Body of pancreas (tissue), 4 donors: ENCODE data around the gene CALHM4. TPM values are rescaled to one million over a fixed set of nuclear protein-coding genes. Genes with fewer than 3 reads are reported as not detected.

Experiments used
- ATAC-seq: fragments of 150-250 bp; one replicate; pipeline ENCODE4 v1.9.1; 2016
- DNase-seq, 4 donors: peaks; one replicate each; pipeline ENCODE4 v3.0.0-alpha.2; 2019
- H3K27ac ChIP-seq, 4 donors: fragments of 200-600 bp; sonication (generic); 1 replicate in 3 of 4; 2 replicates in 1 of 4; pipeline versions ENCODE4 v1.5.1 to v1.6.1; 2016 to 2019; ENCODE audit warnings: mild to moderate bottlenecking in 1 of 4, mixed read lengths in 1 of 4, moderate library complexity in 1 of 4
- H3K27me3 ChIP-seq, 2 donors: fragments of 200-600 bp; sonication (generic); one replicate each; pipeline ENCODE4 v1.6.0; 2016; ENCODE audit warnings: mild to moderate bottlenecking in 1 of 2
- H3K36me3 ChIP-seq, 2 donors: fragments of 200-600 bp; sonication (generic); replicated peaks in 1 of 2; 2 replicates each; pipeline ENCODE4 v1.5.1; 2016; ENCODE audit warnings: low read depth in 2 of 2; ENCODE audit not compliant: insufficient read depth in 1 of 2
- H3K4me1 ChIP-seq: fragments of 200-600 bp; sonication (generic); one replicate; pipeline ENCODE4 v1.6.0; 2016
- H3K4me3 ChIP-seq, 2 donors: fragments of 200-600 bp; sonication (generic); 1 replicate in 1 of 2; 2 replicates in 1 of 2; pipeline ENCODE4 v1.5.1; 2016 to 2019
- H3K9me3 ChIP-seq, 3 donors: fragments of 200-600 bp; sonication (generic); 1 replicate in 2 of 3; 2 replicates in 1 of 3; pipeline ENCODE4 v1.5.1; 2016
- POLR2A ChIP-seq, 3 donors: fragments of 450-650 bp; IDR thresholded peaks; one replicate each; pipeline ENCODE4 v1.6.1; 2016; ENCODE audit warnings: antibody characterized with exemption in 3 of 3, mild to moderate bottlenecking in 2 of 3
- whole genome bisulfite sequencing, 2 donors: methylation state at CpG; one replicate each; pipeline ENCODE4 v1.1.5; 2017; 5-methylcytosine and 5-hydroxymethylcytosine counted together
- intact Hi-C: fragments of 100-400 bp; cut with DNase I; formaldehyde crosslinking; loops from one replicate; pipeline ENCODE4 v1.15.1; 2023
- total RNA-seq, 2 donors: library from RNA; depleted of rRNA; stranded (reverse); fragments of >200 nt; gene quantifications; one replicate each; pipeline ENCODE4 v1.1.0, GENCODE V29; 2016
- TF ChIP-seq, protein P1 (sequence below), 7 experiments: fragments of 450-650 bp in 4 of 7; fragments of 200-600 bp in 3 of 7; sonication (generic) in 3 of 7; IDR thresholded peaks; one replicate each; pipeline ENCODE4 v1.5.1; 2016 to 2019; ENCODE audit warnings: antibody characterized with exemption in 7 of 7

The CALHM4 gene
- total RNA-seq, 2 donors from 2014 or later, result not detected

DNA sequence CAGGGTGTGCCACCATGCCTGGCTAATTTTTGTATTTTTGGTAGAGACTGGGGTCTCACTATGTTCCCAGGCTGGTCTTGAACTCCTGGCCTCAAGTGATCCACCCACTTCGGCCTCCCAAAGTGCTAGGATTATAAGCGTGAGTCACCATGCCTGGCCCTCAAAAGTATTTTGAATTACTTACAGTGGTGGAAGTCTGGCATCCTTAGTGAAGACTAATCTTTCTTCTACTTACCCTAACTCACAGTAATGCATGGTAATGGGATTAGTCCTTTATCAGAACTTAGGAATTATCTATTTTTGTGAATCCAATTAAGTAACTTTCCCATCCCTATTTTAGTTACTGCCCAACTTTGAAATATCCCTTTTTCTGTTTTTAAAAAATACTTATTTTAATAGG lies 21.7 kb downstream of the CALHM4 start:
- no peak for TF ChIP-seq POLR2A (IDR thresholded peaks at IDR 0.05)
- TF ChIP-seq, protein P1, sequence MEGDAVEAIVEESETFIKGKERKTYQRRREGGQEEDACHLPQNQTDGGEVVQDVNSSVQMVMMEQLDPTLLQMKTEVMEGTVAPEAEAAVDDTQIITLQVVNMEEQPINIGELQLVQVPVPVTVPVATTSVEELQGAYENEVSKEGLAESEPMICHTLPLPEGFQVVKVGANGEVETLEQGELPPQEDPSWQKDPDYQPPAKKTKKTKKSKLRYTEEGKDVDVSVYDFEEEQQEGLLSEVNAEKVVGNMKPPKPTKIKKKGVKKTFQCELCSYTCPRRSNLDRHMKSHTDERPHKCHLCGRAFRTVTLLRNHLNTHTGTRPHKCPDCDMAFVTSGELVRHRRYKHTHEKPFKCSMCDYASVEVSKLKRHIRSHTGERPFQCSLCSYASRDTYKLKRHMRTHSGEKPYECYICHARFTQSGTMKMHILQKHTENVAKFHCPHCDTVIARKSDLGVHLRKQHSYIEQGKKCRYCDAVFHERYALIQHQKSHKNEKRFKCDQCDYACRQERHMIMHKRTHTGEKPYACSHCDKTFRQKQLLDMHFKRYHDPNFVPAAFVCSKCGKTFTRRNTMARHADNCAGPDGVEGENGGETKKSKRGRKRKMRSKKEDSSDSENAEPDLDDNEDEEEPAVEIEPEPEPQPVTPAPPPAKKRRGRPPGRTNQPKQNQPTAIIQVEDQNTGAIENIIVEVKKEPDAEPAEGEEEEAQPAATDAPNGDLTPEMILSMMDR (IDR thresholded peaks at IDR 0.05), result no peak
- WGBS, 2 donors, result 89 to 97% methylated on average over 2 of the region's 2 CpGs
- no peak overlapping the region for H3K4me3 ChIP-seq
- H3K27ac ChIP-seq, result no peak overlapping the region
- ATAC-seq, result no peak
- peaks cover 24% of the 10 kb centered on the region for H3K4me1 ChIP-seq
- intact Hi-C loops, result no loop called here
- no peaks in the 10 kb centered on the region for H3K9me3 ChIP-seq
- DNase-seq, result no peak
- H3K27me3 ChIP-seq, result no peaks in the 10 kb centered on the region
- H3K36me3 ChIP-seq, result no peaks in the 10 kb centered on the region

DNA sequence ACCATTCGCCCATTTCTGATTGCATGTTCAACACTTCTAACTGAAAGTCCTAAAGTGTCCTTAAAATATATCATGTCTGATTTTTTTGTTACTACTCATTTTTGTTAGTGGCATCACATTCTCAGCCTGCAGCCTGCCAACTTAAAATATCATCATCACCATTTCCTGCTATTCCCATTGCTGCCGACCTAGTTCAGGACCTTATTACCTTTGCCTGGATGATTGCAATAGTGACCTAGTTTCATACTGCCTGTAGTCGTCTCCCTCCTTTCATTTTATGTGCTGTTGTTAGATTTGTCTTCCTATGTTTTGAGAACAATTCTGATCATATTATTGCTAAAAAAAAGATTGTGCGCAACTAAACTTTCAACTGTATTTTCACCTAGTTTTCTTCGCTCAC lies 23.9 kb downstream of the CALHM4 start:
- Histone ChIP-seq H3K27me3 (no peaks in the 10 kb centered on the region), H3K4me1 (peaks cover 22% of the 10 kb centered on the region), H3K27ac (no peak overlapping the region), H3K36me3 (no peaks in the 10 kb centered on the region), H3K9me3 (no peaks in the 10 kb centered on the region), H3K4me3 (no peak overlapping the region)
- ATAC-seq, result no peak
- intact Hi-C loops, result no loop called here
- WGBS, 2 donors, result 75 to 81% methylated on average over 5 of the region's 5 CpGs
- no peak for TF ChIP-seq POLR2A (IDR thresholded peaks at IDR 0.05)
- TF ChIP-seq, protein P1 (IDR thresholded peaks at IDR 0.05), result no peak
- DNase-seq, result no peak

DNA sequence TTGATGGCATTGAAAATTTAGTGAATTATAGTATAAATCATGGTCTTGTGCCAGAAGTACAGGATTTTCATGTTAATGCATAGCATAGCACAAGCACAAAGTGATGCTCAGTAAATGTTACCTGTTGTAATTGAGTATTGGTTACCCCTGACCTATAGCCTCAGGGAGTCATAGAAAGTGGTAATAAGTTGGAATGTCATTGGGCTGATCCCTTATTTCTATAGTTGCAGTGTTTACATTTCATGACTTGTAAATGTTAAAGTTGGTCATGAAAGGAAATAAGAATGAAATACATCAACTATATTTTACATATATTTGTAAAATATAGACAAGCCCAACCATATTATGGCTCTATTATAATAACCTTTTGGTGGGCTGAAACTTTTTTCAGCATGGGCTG lies 24.8 kb downstream of the CALHM4 start:
- ATAC-seq, result no peak
- peaks cover 14% of the 10 kb centered on the region for H3K4me1 ChIP-seq
- intact Hi-C loops, result no loop called here
- no peak for DNase-seq
- no peaks in the 10 kb centered on the region for H3K9me3 ChIP-seq
- no peak overlapping the region for H3K4me3 ChIP-seq
- no peak overlapping the region for H3K27ac ChIP-seq
- H3K36me3 ChIP-seq, result no peaks in the 10 kb centered on the region
- no peaks in the 10 kb centered on the region for H3K27me3 ChIP-seq
- TF ChIP-seq, protein P1 (IDR thresholded peaks at IDR 0.05), result no peak
- TF ChIP-seq POLR2A (IDR thresholded peaks at IDR 0.05), result no peak

DNA sequence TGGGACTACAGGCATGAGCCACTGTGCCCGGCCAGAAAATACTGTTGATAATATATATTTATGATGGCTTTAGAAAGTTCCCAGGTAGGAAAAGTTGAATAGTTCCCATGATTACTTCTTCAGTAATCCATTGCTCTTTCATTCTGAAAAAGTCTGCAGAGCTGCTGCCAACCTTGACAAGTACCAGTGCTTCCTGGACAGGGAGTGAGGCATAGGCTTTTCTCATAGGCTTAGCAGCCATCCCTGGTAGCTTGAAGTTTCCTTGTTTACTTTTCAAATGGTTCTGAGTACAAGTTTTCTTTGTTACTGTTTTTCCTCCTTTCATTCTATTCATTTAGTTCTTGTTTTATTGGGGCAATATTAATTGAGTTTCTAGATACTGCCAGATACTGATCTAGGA lies 25.6 kb downstream of the CALHM4 start:
- WGBS, 2 donors, result 67 to 80% methylated on average over 1 of the region's 1 CpG
- H3K9me3 ChIP-seq, result no peaks in the 10 kb centered on the region
- peaks cover 10% of the 10 kb centered on the region for H3K4me1 ChIP-seq
- DNase-seq (no peak), ATAC-seq (peak; percentile 56)
- no peak for TF ChIP-seq POLR2A (IDR thresholded peaks at IDR 0.05)
- TF ChIP-seq, protein P1 (IDR thresholded peaks at IDR 0.05), result no peak
- H3K27me3 ChIP-seq, result no peaks in the 10 kb centered on the region
- intact Hi-C loops, result no loop called here
- no peak overlapping the region for H3K4me3 ChIP-seq
- no peak overlapping the region for H3K27ac ChIP-seq
- H3K36me3 ChIP-seq, result peaks cover 0 to under 1% of the 10 kb centered on the region in 2 donors

DNA sequence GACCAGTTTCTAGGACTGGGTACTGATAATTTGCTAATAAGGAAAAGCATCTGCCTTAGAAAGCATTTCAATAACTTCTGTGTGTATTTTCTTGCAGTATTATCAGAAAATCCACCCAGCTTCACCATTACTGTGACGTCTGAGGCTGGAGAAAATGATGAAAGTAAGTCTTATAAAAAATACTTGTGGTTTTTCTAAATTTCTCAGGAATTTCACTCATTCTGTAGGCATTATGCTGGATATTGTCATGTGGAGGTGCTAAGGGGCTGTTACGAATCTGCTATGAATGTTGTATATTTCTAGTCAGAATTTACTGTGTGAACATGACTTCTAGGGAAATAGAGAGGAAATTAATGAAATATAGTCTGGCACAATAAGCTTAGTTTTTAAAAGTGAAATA lies 26.6 kb downstream of the CALHM4 start:
- H3K36me3 ChIP-seq, result peaks cover 0 to 8% of the 10 kb centered on the region in 2 donors
- intact Hi-C loops, result no loop called here

More for the DNA sequence above, 26.6 kb downstream of the CALHM4 start:
- Histone ChIP-seq H3K4me3 (no peak overlapping the region), H3K4me1 (peaks cover 10% of the 10 kb centered on the region), H3K27me3 (no peaks in the 10 kb centered on the region), H3K9me3 (no peaks in the 10 kb centered on the region), H3K27ac (no peak overlapping the region)
- ATAC-seq (no peak), DNase-seq (no peak)
- TF ChIP-seq, protein P1 (IDR thresholded peaks at IDR 0.05), result no peak
- no peak for TF ChIP-seq POLR2A (IDR thresholded peaks at IDR 0.05)
- WGBS, 2 donors, result 74 to 82% methylated on average over 2 of the region's 2 CpGs
